C4-2B (cell line): ENCODE results near the gene CTDSPL.

Experiments
- CTCF ChIP-seq: fragments of 450-650 bp; conservative IDR thresholded peaks from 2 replicates; pipeline ENCODE4 v1.5.1; 2017; ENCODE audit warnings: mild to moderate bottlenecking
- ZFX ChIP-seq: fragments of 450-650 bp; IDR thresholded peaks from 2 replicates; pipeline ENCODE4 v1.6.1; 2017

DNA sequence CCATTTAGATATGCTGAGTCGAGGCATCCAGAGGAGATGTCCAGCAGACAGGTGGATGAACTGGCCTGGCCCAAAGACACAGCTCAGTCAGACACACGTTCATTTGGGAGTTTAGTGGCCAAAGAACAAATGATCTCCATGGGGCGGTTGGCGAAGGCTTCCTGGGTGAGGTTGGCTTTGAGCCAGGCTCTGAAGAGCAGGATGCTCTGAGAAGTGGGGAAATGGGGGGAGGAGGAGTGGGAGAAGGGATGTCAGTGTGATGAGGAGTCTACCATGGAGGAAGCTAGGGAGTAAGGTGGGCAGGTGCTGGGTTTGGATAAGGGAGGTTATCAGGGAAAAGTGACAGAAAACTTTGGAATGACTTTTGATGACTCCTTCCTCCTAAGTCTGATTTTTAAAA is 81.4 kb downstream of the CTDSPL start:
- TF ChIP-seq CTCF (no peak), ZFX (no peak)
